ENCODE results near the gene TRANK1.

The TRANK1 gene

GRCh38 chr3:36875397-36875796 is 69.5 kb downstream of the TRANK1 start (continued):
- no peak for TF ChIP-seq ZNF18 (tag by site-specific recombination; IDR thresholded peaks at IDR 0.05)
- no peak for TF ChIP-seq ZFP69B (tag by site-specific recombination; IDR thresholded peaks at IDR 0.05)
- TF ChIP-seq ZNF704 (tag by site-specific recombination; IDR thresholded peaks at IDR 0.05): no peak
- TF ChIP-seq ZNF423 (tag by site-specific recombination; IDR thresholded peaks at IDR 0.05): no peak
- TF ChIP-seq HOXC10 (CRISPR knock-in tag; IDR thresholded peaks at IDR 0.05): no peak
- TF ChIP-seq ZNF140 (tag by site-specific recombination; IDR thresholded peaks at IDR 0.05): no peak
- no peak for TF ChIP-seq ZNF146 (tag by site-specific recombination; IDR thresholded peaks at IDR 0.05)
- no peak for TF ChIP-seq KLF8 (tag by site-specific recombination; IDR thresholded peaks at IDR 0.05)
- no peak for TF ChIP-seq ZNF658 (tag by site-specific recombination; IDR thresholded peaks at IDR 0.05)
- no peak for TF ChIP-seq IKZF3 (tag by site-specific recombination; IDR thresholded peaks at IDR 0.05)

- no peaks in the 10 kb centered on the region for H3K36me3 ChIP-seq (ENCODE audit: control insufficient read depth in 2 of 2, insufficient read depth in 1 of 2, low read length in 2 of 2)
- no peaks in the 10 kb centered on the region for H3K4me1 ChIP-seq (ENCODE audit: control insufficient read depth, insufficient read depth, low read length)
- ChIA-PET POLR2A (no interaction called here), CTCF (no interaction called here)
- no peak overlapping the region for H3K27ac ChIP-seq (ENCODE audit: extremely low read depth, low read depth, low read length)
- H3K4me3 ChIP-seq (ENCODE audit: low read depth, low read length): no peak overlapping the region
- TF ChIP-seq PRDM1 (tag by site-specific recombination; IDR thresholded peaks at IDR 0.05): no peak
- no peak for TF ChIP-seq ZNF132 (tag by site-specific recombination; IDR thresholded peaks at IDR 0.05; ENCODE audit: borderline replicate concordance)
- TF ChIP-seq ZNF629 (tag by site-specific recombination; IDR thresholded peaks at IDR 0.05): no peak
- no peak for TF ChIP-seq ZNF561 (tag by site-specific recombination; IDR thresholded peaks at IDR 0.05; ENCODE audit: borderline replicate concordance)
- no peak for TF ChIP-seq MZF1 (tag by site-specific recombination; IDR thresholded peaks at IDR 0.05; ENCODE audit: borderline replicate concordance)
- no peak for TF ChIP-seq ZBTB10 (tag by site-specific recombination; IDR thresholded peaks at IDR 0.05)
- TF ChIP-seq EGR2 (tag by site-specific recombination; IDR thresholded peaks at IDR 0.05; ENCODE audit: low read depth): no peak
- H3K9me3 ChIP-seq (ENCODE audit: control insufficient read depth, insufficient read depth, low read depth, low read length): no peaks in the 10 kb centered on the region
Measured at GRCh38 chr3:36874424-36874823, 70.4 kb downstream of the TRANK1 start.

- Histone ChIP-seq H3K36me3 (ENCODE audit: control insufficient read depth in 2 of 2, insufficient read depth in 1 of 2, low read length in 2 of 2) (no peaks in the 10 kb centered on the region), H3K4me3 (ENCODE audit: low read depth, low read length) (no peak overlapping the region), H3K4me1 (ENCODE audit: control insufficient read depth, insufficient read depth, low read length) (no peaks in the 10 kb centered on the region), H3K27ac (ENCODE audit: extremely low read depth, low read depth, low read length) (no peak overlapping the region), H3K9me3 (ENCODE audit: control insufficient read depth, insufficient read depth, low read depth, low read length) (no peaks in the 10 kb centered on the region)
- CTCF ChIA-PET: interaction anchor here (0.6 to 0.7 kb wide), 2 partner anchors 139 to 470 kb away, joined by 3 read pairs; no protein-coding TSS in a partner anchor
- POLR2A ChIA-PET: no interaction called here
- TF ChIP-seq HIC1 (tag by site-specific recombination; IDR thresholded peaks at IDR 0.05): no peak
- no peak for TF ChIP-seq KLF8 (tag by site-specific recombination; IDR thresholded peaks at IDR 0.05)
- TF ChIP-seq ZNF398 (tag by site-specific recombination; IDR thresholded peaks at IDR 0.05): no peak
- no peak for TF ChIP-seq PRDM10 (tag by site-specific recombination; IDR thresholded peaks at IDR 0.05)
Measured at GRCh38 chr3:36871379-36872126, 73.3 kb downstream of the TRANK1 start.

Measured in HEK293 (cell line).